ENCODE data around the gene CTNNA1.
A peak's percentile ranks its signal among the peaks of the same experiment; 100 is the strongest.
"Not testable (repeated sequence)": the region's sequence is repeated elsewhere in the genome, so short reads cannot be mapped to it uniquely, and the experiment has no call there.

Gene CTNNA1

DNA sequence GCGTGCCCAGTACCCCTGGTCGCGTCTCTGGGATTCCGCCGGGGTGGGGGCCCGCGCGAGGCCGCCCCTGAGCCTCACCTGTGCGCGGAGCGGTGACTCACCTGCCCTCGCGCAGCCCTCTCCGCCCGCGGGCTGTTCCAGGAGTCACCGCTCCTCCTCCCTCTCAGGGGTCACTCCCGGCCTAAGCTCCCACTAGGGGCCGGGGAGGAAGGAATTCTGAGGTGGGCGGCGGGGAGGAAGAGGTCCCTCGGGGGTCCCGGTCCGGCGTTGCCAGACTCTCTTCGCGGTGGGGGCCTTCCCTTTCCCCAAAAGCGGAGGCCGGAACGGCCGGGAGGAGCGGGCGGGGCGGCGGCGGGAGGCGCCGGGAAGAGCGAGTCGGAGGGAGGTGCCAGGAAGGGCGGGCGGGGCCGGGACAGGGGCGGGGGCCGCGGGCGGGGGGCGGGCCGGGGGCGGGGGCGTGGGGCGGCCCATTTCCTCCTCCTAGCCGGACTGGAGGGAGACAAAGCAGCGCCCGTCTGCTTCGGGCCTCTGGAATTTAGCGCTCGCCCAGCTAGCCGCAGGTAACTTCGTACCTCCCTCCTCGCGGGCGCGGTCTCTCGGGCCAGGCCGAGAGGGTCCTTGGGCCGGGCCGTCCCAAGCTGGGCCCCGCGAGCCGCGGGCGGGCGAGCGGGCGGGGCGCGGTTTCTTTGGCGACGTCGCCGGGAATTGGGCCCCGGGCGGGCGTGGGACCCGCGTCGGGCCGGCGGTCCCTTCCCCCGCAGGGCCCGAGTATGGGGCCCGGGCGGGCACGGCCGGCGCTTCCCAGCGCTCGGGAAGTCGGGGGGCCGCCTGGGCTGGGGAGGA, at the start of gene CTNNA1:
TSS of gene CTNNA1 (plus strand) at position 475 of the 843 bp plus-strand sequence. CDS start 28,500 bp downstream, outside the sequence.
- H3K27ac ChIP-seq, result peak within 1 kb of the TSS; percentile 39
- peaks cover 12 to 13% of the 10 kb centered on the region in 2 experiments for H3K4me1 ChIP-seq (ENCODE audit: control insufficient read depth in 1 of 2, insufficient read depth in 1 of 2, low read depth in 1 of 2, low read length in 1 of 2)
- peak within 1 kb of the TSS; percentile 73 to 84 for H3K4me3 ChIP-seq (ENCODE audit: low read depth in 1 of 2, low read length in 1 of 2)

GRCh38 chr5:138703777-138704176, 49.4 kb upstream of the CTNNA1 start:
- H3K36me3 ChIP-seq; H3K4me1 ChIP-seq (ENCODE audit: control insufficient read depth in 1 of 2, insufficient read depth in 1 of 2, low read depth in 1 of 2, low read length in 1 of 2); H3K9me3 ChIP-seq; H3K27ac ChIP-seq; H3K4me3 ChIP-seq (ENCODE audit: low read depth in 1 of 2, low read length in 1 of 2): not testable (repeated sequence)
- peaks cover 19% of the 10 kb centered on the region for H3K27me3 ChIP-seq

More for the DNA sequence above, at the start of gene CTNNA1:
- Histone ChIP-seq H3K27me3 (peaks cover 62% of the 10 kb centered on the region), H3K36me3 (no peaks in the 10 kb centered on the region), H3K9me3 (no peaks in the 10 kb centered on the region)
- TF ChIP-seq, protein P1, sequence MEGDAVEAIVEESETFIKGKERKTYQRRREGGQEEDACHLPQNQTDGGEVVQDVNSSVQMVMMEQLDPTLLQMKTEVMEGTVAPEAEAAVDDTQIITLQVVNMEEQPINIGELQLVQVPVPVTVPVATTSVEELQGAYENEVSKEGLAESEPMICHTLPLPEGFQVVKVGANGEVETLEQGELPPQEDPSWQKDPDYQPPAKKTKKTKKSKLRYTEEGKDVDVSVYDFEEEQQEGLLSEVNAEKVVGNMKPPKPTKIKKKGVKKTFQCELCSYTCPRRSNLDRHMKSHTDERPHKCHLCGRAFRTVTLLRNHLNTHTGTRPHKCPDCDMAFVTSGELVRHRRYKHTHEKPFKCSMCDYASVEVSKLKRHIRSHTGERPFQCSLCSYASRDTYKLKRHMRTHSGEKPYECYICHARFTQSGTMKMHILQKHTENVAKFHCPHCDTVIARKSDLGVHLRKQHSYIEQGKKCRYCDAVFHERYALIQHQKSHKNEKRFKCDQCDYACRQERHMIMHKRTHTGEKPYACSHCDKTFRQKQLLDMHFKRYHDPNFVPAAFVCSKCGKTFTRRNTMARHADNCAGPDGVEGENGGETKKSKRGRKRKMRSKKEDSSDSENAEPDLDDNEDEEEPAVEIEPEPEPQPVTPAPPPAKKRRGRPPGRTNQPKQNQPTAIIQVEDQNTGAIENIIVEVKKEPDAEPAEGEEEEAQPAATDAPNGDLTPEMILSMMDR (IDR thresholded peaks at IDR 0.05), result peak; percentile 14

DNA sequence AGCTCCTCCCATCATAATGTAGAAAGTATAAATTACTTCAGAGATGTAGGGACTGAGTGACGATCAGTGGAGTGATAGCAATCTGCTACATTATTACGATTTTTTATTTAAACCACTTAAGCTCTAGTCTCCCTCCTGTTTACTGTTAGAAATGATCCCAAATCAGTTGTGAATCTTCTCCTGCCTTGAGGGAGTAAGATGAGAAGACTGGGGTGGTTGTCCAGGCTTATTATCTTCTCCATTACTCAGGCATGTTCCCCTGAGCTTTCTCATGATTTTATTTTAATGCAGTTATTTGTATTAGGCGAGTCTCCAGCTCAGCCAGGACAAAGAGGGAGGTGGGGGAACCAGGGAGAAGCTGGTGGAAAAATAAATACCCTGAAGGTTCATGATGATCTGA, 48.2 kb upstream of the CTNNA1 start:
- TF ChIP-seq, protein P1 (IDR thresholded peaks at IDR 0.05), result no peak
- no peaks in the 10 kb centered on the region for H3K36me3 ChIP-seq
- no peaks in the 10 kb centered on the region for H3K4me1 ChIP-seq (ENCODE audit: control insufficient read depth in 1 of 2, insufficient read depth in 1 of 2, low read depth in 1 of 2, low read length in 1 of 2)
- no peak overlapping the region for H3K27ac ChIP-seq
- no peak overlapping the region for H3K4me3 ChIP-seq (ENCODE audit: low read depth in 1 of 2, low read length in 1 of 2)
- H3K9me3 ChIP-seq, result no peaks in the 10 kb centered on the region
- peaks cover 19% of the 10 kb centered on the region for H3K27me3 ChIP-seq

- Histone ChIP-seq H3K4me1 (ENCODE audit: control insufficient read depth in 1 of 2, insufficient read depth in 1 of 2, low read depth in 1 of 2, low read length in 1 of 2) (no peaks in the 10 kb centered on the region), H3K27me3 (peaks cover 19% of the 10 kb centered on the region), H3K9me3 (no peaks in the 10 kb centered on the region), H3K4me3 (ENCODE audit: low read depth in 1 of 2, low read length in 1 of 2) (no peak overlapping the region), H3K27ac (no peak overlapping the region), H3K36me3 (no peaks in the 10 kb centered on the region)
- TF ChIP-seq, protein P1 (IDR thresholded peaks at IDR 0.05), result no peak
These were observed 47.7 kb upstream of the CTNNA1 start for GRCh38 chr5:138705567-138705966.

- Histone ChIP-seq H3K27me3 (peaks cover 19% of the 10 kb centered on the region), H3K27ac (no peak overlapping the region)
These were observed 46.4 kb upstream of the CTNNA1 start for GRCh38 chr5:138706655-138707480.

More at GRCh38 chr5:138706655-138707480, 46.4 kb upstream of the CTNNA1 start:
- TF ChIP-seq, protein P1 (IDR thresholded peaks at IDR 0.05), result no peak
- Histone ChIP-seq H3K9me3 (no peaks in the 10 kb centered on the region), H3K4me3 (ENCODE audit: low read depth in 1 of 2, low read length in 1 of 2) (no peak overlapping the region), H3K4me1 (ENCODE audit: control insufficient read depth in 1 of 2, insufficient read depth in 1 of 2, low read depth in 1 of 2, low read length in 1 of 2) (no peaks in the 10 kb centered on the region), H3K36me3 (no peaks in the 10 kb centered on the region)
